Neural cell (in vitro differentiated cells): Measurements from ENCODE around the gene RPS28. TPM values are rescaled to one million over a fixed set of nuclear protein-coding genes. Genes with fewer than 3 reads are reported as not detected.

Experiments
- H2AFZ ChIP-seq: fragments of 200-600, 300-800 bp; sonication (generic), shearing (Covaris generic); 2 replicates; pipeline ENCODE4 v1.6.0; 2014; ENCODE audit warnings: low read depth, mild to moderate bottlenecking, antibody characterized with exemption, low read length, moderate library complexity
- H3F3A ChIP-seq: fragments of 200-600 bp; shearing (Covaris generic); 2 replicates; pipeline ENCODE4 v1.6.1; 2016; ENCODE audit warnings: mild to moderate bottlenecking, moderate library complexity, mixed read lengths, antibody characterized with exemption, low read length; ENCODE audit not compliant: insufficient read depth, poor library complexity, severe bottlenecking
- H3K27ac ChIP-seq: fragments of 200-600, 300-800 bp; sonication (generic), shearing (Covaris generic); 2 replicates; pipeline ENCODE4 v1.5.1; 2014; ENCODE audit warnings: mild to moderate bottlenecking, low read length, moderate library complexity
- H3K27me3 ChIP-seq: fragments of 300-800, 200-600 bp; sonication (generic), shearing (Covaris generic); 2 replicates; pipeline ENCODE4 v1.6.0; 2014; ENCODE audit warnings: mild to moderate bottlenecking, low read depth, low read length, moderate library complexity; ENCODE audit not compliant: insufficient read depth
- H3K36me3 ChIP-seq: fragments of 300-800, 200-600 bp; sonication (generic), shearing (Covaris generic); 2 replicates; pipeline ENCODE4 v1.5.1; 2014; ENCODE audit warnings: mild to moderate bottlenecking, antibody characterized with exemption, low read length, moderate library complexity; ENCODE audit not compliant: insufficient read depth
- H3K4me2 ChIP-seq: fragments of 300-800, 200-600 bp; sonication (generic), shearing (Covaris generic); 2 replicates; pipeline ENCODE4 v1.6.0; 2014; ENCODE audit warnings: mild to moderate bottlenecking, low read length
- H3K4me3 ChIP-seq: fragments of 300-800, 200-600 bp; sonication (generic), shearing (Covaris generic); 2 replicates; pipeline ENCODE4 v1.5.1; 2014; ENCODE audit warnings: mild to moderate bottlenecking, low read length, moderate library complexity
- H3K79me2 ChIP-seq: fragments of 200-600 bp; shearing (Covaris generic); replicated peaks from 2 replicates; pipeline ENCODE4 v1.6.0; 2014; ENCODE audit warnings: mild to moderate bottlenecking, low read length, moderate library complexity; ENCODE audit not compliant: insufficient read depth
- H3K9ac ChIP-seq: fragments of 300-800, 200-600 bp; sonication (generic), shearing (Covaris generic); 2 replicates; pipeline ENCODE4 v1.6.1; 2016; ENCODE audit warnings: mild to moderate bottlenecking, low read length, mixed read lengths
- H3K9me2 ChIP-seq: fragments of 200-600 bp; shearing (Covaris generic); 2 replicates; pipeline ENCODE4 v1.6.1; 2016; ENCODE audit warnings: mild to moderate bottlenecking, low read length, mixed read lengths; ENCODE audit not compliant: insufficient read depth
- H3K9me3 ChIP-seq: fragments of 200-600, 300-800 bp; sonication (generic), shearing (Covaris generic); 2 replicates; pipeline ENCODE4 v1.6.1; 2016; ENCODE audit warnings: mild to moderate bottlenecking, mixed run types, low read length, moderate library complexity, mixed read lengths
- H4K20me1 ChIP-seq: fragments of 200-600 bp; shearing (Covaris generic); 2 replicates; pipeline ENCODE4 v1.6.1; 2016; ENCODE audit warnings: mild to moderate bottlenecking, mixed run types; ENCODE audit not compliant: insufficient read depth
- EP300 ChIP-seq: fragments of 450-650 bp; conservative IDR thresholded peaks from 2 replicates; pipeline ENCODE4 v1.6.1; 2014; ENCODE audit warnings: antibody characterized with exemption, mild to moderate bottlenecking, moderate library complexity; ENCODE audit not compliant: poor library complexity, severe bottlenecking
- EZH2 ChIP-seq: fragments of 200-600, 300-800 bp; shearing (Covaris generic), sonication (generic); IDR thresholded peaks from 2 replicates; pipeline ENCODE4 v1.6.1; 2014; ENCODE audit warnings: antibody characterized with exemption, low read length, borderline replicate concordance, mild to moderate bottlenecking; ENCODE audit not compliant: insufficient read depth, poor library complexity, severe bottlenecking
- MXI1 ChIP-seq: fragments of 450-650 bp; conservative IDR thresholded peaks from 2 replicates; pipeline ENCODE4 v1.6.1; 2014; ENCODE audit warnings: antibody characterized with exemption, mild to moderate bottlenecking; ENCODE audit not compliant: poor library complexity, severe bottlenecking
- POLR2AphosphoS5 ChIP-seq: IDR thresholded peaks from 2 replicates; pipeline ENCODE4 v1.6.1; 2012
- RAD21 ChIP-seq: fragments of 450-650 bp; conservative IDR thresholded peaks from 2 replicates; pipeline ENCODE4 v1.6.1; 2014; ENCODE audit warnings: antibody characterized with exemption, mild to moderate bottlenecking, moderate library complexity
- REST ChIP-seq: IDR thresholded peaks from 2 replicates; pipeline ENCODE4 v1.6.1; 2012; ENCODE audit warnings: borderline replicate concordance
- SMC3 ChIP-seq: fragments of 450-650 bp; conservative IDR thresholded peaks from 2 replicates; pipeline ENCODE4 v1.6.1; 2014; ENCODE audit warnings: antibody characterized with exemption, mild to moderate bottlenecking, moderate library complexity; ENCODE audit not compliant: poor library complexity
- TAF1 ChIP-seq: IDR thresholded peaks from 2 replicates; pipeline ENCODE4 v1.6.1; 2012; ENCODE audit warnings: low read depth
- polyA plus RNA-seq: library from polyadenylated mRNA; depleted of rRNA; stranded (reverse); fragments of >200 nt; gene quantifications from 2 replicates; pipeline ENCODE4 v1.2.3, GENCODE V29; 2014
- TF ChIP-seq, protein P1 (sequence below): fragments of 450-650 bp; IDR thresholded peaks from 2 replicates; pipeline ENCODE4 v1.5.1; 2014; ENCODE audit warnings: antibody characterized with exemption, mild to moderate bottlenecking, moderate library complexity; ENCODE audit not compliant: poor library complexity, severe bottlenecking

The RPS28 gene
- polyA plus RNA-seq, 1 donor from 2014 or later: 192 TPM

GRCh38 chr19:8302357-8302691, 19.0 kb upstream of the RPS28 start:
- no peak overlapping the region for H2AFZ ChIP-seq
- H3K4me2 ChIP-seq: no peak overlapping the region
- no peaks in the 10 kb centered on the region for H3K36me3 ChIP-seq
- H3K9me2 ChIP-seq: no peaks in the 10 kb centered on the region
- H3K9ac ChIP-seq: no peak overlapping the region
- no peaks in the 10 kb centered on the region for H3K9me3 ChIP-seq
- peaks cover 7% of the 10 kb centered on the region for H3K79me2 ChIP-seq
- H3F3A ChIP-seq: no peaks in the 10 kb centered on the region
- no peaks in the 10 kb centered on the region for H3K27me3 ChIP-seq
- no peak overlapping the region for H3K27ac ChIP-seq
- TF ChIP-seq RAD21 (no peak), TAF1 (no peak), MXI1 (no peak), EP300 (no peak), REST (no peak), POLR2AphosphoS5 (no peak), SMC3 (no peak), EZH2 (no peak)
- TF ChIP-seq, protein P1, sequence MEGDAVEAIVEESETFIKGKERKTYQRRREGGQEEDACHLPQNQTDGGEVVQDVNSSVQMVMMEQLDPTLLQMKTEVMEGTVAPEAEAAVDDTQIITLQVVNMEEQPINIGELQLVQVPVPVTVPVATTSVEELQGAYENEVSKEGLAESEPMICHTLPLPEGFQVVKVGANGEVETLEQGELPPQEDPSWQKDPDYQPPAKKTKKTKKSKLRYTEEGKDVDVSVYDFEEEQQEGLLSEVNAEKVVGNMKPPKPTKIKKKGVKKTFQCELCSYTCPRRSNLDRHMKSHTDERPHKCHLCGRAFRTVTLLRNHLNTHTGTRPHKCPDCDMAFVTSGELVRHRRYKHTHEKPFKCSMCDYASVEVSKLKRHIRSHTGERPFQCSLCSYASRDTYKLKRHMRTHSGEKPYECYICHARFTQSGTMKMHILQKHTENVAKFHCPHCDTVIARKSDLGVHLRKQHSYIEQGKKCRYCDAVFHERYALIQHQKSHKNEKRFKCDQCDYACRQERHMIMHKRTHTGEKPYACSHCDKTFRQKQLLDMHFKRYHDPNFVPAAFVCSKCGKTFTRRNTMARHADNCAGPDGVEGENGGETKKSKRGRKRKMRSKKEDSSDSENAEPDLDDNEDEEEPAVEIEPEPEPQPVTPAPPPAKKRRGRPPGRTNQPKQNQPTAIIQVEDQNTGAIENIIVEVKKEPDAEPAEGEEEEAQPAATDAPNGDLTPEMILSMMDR: no peak
- H4K20me1 ChIP-seq: no peaks in the 10 kb centered on the region
- H3K4me3 ChIP-seq: no peak overlapping the region

GRCh38 chr19:8302734-8303133, 18.6 kb upstream of the RPS28 start:
- TF ChIP-seq, protein P1: no peak
- no peak for TF ChIP-seq POLR2AphosphoS5
- no peak for TF ChIP-seq MXI1
- no peak for TF ChIP-seq TAF1
- no peak for TF ChIP-seq SMC3
- no peak for TF ChIP-seq EP300
- TF ChIP-seq EZH2: no peak
- no peak for TF ChIP-seq REST
- no peak for TF ChIP-seq RAD21
- Histone ChIP-seq H3K4me3 (no peak overlapping the region), H4K20me1 (no peaks in the 10 kb centered on the region), H2AFZ (no peak overlapping the region), H3K9me3 (no peaks in the 10 kb centered on the region), H3K79me2 (peaks cover 10% of the 10 kb centered on the region), H3K9me2 (no peaks in the 10 kb centered on the region), H3K9ac (no peak overlapping the region), H3K4me2 (no peak overlapping the region), H3K36me3 (no peaks in the 10 kb centered on the region), H3K27ac (no peak overlapping the region), H3K27me3 (no peaks in the 10 kb centered on the region), H3F3A (no peaks in the 10 kb centered on the region)
